GM15510 (cell line): Measurements from ENCODE around the gene ZCCHC2.

Source experiments
- POLR2A ChIP-seq: IDR thresholded peaks from 3 replicates; pipeline ENCODE4 v1.6.1; 2011; ENCODE audit warnings: borderline replicate concordance; ENCODE audit not compliant: insufficient read length; ENCODE audit errors: extremely low read depth

ZCCHC2 gene

DNA sequence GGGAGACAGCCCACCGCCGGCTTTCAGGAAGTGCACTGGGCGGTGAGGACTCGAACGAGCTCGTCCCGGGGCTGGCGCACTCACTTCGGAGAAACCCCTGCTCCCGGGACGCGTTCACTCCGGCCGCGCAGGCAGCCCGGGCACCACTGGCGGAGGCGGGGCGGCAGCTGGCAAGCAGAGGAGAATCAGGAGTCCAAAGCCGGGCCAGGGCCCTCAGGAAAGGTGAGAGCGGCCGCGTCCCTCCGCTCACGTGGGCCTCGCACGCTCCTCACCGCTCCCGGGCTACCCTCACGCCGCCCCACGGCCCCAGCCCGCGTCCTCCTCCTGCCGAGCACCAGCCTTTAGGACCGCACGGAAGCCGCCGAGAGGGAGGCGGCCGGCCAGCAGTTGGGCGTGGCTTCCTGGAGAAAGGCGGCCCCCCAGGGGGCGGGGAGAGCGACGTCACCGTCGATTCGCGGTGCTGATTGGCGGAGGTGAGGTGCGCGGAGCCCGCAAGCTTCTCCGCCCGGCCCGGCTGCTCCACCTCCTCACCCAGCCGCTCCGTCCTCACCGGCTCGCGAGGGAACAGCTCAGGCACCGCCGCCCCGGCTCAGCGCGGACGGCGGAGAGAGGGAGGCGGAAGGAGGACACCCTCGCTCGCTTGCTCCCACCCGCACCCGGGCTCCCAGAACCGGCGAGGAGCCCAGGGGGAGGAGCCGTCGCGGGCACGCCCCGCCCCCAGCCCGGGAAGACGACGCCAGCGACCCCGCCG is at the start of gene ZCCHC2:
ZCCHC2 (plus strand) TSS at position 522 of the 751 bp plus-strand sequence. CDS start 400 bp downstream, outside the sequence.
- peak; percentile 69 for TF ChIP-seq POLR2A

GRCh38 chr18:62479574-62479973 is 43.3 kb upstream of the ZCCHC2 start:
- no peak for TF ChIP-seq POLR2A

DNA sequence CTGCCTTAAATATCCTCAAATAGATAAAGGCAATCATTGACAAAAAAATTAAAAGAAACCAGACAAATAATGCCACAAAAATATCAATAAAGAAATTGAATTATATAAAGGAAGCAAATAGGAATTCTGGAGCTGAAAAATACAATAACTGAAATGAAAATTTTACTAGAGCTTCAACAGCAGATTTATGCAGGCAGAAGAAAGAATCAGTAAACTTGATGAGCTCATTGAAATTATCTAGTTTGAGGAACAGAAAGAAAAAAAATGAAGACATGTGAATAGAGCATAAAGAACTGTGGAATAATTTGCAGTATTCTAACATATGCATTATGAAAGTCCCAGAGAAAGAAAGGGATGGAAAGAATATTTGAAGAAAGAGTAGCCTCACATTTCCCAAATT is 41.9 kb upstream of the ZCCHC2 start:
- TF ChIP-seq POLR2A: no peak

- no peak for TF ChIP-seq POLR2A
These were observed 37.9 kb upstream of the ZCCHC2 start for GRCh38 chr18:62484941-62485340.

DNA sequence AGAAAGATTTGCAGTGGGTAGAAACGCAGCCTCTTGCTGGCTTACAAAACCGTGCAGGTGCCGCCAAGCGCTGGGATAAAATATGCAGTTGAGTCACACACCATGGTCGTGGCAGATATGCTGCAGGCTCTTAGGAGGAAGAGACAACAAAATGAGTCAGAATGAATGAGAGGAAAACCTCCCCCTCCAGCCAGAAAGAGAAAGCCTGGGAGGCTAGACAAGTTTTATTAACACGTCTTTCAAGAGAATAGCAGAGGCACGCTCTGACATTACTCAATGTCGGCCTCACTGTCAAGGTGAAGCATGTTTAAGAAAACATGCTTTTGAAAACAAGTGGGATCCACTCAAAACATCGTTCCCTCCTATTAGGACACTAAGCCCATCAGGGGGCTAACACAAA is 37.1 kb upstream of the ZCCHC2 start:
- no peak for TF ChIP-seq POLR2A

GRCh38 chr18:62486290-62486964 is 36.4 kb upstream of the ZCCHC2 start:
- TF ChIP-seq POLR2A: no peak

DNA sequence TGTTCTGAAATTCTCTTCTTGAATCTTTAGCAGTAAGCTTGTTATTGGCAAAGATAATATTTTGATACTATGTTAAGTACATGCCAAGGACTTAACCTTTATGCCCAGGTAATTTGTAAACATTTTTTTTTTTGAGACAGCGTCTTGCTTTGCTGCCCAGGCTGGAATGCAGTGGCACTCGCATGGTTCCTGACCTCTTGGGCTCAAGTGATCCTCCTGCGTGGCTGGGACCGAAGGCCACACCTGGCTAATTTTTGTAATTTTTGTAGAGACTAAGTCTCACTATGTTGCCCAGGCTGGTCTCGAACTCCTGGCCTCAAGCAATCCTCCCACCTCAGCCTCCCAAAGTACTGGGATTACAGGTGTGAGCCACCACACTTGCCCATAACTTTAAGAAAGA is 35.7 kb upstream of the ZCCHC2 start:
- no peak for TF ChIP-seq POLR2A

DNA sequence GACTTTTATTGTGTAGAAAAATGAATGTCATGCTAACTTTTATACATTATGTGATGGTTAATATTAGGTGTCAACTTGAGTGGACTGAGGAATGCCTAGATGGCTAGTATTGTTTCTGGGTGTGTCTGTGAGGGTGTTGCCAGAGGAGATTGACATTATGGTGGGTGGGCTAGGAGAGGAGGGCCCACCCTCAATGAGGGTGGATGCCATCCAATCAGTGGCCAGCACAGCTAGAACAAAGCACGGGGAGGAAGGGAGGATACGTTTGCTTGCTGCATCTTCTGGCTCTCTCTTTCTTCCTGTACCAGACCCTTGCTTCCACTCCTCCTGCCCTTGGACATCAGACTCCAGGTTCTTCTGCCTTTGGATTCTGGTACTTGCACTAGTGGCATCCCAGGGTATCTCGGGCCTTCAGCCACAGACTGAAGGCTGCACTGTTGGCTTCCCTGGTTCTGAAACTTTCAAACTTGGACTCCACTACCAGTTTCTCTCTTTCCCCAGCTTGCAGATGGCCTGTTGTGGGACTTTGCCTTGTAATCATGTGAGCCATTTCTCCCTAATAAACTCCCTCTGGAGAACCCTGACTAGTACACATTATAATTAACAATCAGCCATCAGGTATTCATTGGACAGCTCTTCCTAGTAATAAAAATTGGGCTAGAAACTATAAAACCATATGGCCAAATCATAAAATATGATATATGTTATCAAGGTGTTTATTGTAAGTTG is 31.7 kb upstream of the ZCCHC2 start:
- no peak for TF ChIP-seq POLR2A

DNA sequence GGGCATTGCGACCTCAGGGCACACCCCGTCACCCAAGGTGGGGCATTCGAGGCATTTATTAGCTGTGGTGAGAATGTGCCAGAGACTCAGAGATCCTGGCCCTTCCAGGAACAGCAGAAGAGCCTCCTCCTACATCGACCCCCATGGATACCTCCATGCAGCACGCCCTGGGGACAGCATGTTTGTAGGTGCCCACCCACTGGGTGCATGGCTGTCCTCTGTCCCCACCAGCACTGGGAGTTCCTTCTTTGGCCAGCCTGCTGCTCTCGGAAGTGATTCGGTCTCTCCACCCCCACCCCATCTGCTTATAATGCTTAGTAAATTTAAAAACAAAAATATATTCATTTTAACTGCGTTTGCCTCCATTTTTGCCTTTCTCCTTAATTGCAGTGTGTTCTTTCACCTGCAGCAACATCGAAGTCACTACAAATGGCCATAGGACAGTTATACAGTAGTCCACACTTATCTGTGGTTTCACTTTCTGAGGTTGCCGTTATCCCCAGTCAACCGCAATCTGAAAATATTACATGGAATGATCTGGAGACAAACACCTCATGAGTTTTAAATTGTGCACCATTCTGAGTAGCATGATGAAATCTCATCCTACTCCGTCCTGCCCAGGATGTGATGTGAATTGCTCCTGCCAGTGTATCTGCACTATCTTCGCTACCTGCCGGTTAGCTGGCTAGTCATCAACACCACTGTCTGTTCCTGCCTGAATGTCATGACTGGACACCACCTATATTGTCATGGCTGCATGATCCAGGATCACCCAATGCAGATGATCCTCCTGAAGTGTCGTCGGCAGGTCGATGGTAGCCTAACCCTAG is 29.6 kb upstream of the ZCCHC2 start:
- TF ChIP-seq POLR2A: no peak

- no peak for TF ChIP-seq POLR2A
These were observed 28.1 kb upstream of the ZCCHC2 start for GRCh38 chr18:62494764-62495163.

DNA sequence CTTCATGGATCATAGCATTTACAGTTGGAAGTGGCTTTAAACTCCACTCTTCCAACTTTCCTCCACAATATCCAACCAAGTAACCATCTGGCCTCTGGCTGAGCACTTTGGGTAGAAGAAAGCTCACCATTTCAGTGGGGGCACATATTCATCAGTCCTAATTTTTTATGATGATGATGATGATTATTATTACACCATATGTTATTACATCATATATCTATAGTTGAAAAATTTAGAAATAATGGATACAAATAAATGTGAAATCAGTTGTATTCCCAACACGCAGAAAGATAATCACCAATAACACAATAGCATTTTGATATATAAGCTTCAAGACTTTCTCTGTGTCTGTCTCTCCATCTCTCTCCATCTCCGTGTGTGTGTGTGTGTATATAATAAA is 26.6 kb upstream of the ZCCHC2 start:
- TF ChIP-seq POLR2A: no peak

- no peak for TF ChIP-seq POLR2A
These were observed 25.5 kb upstream of the ZCCHC2 start for GRCh38 chr18:62497190-62497772.

- TF ChIP-seq POLR2A: no peak
These were observed 24.1 kb upstream of the ZCCHC2 start for GRCh38 chr18:62498616-62499262.

DNA sequence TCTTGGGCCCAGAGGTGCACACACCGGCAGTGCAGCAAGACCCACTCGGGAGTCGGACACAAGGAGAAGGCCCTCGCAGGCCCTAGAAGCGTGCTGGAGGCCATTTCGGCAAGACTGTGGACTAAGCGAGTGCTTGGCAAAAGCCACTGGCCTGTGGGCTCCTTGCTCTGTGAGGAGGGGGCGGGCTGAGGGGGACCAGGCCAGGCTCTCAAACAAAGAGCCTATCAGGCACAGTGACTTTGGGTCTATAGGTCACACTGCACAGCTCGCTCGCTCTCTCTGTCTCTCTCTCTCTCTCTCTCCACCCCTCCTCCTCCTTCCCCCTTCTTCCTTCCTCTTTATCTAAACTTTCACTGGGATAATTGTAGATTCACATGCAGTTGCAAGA is 23.6 kb upstream of the ZCCHC2 start:
- TF ChIP-seq POLR2A: no peak
